Heart right ventricle (tissue), 16 donors: ENCODE measurements around the gene CYS1. TPM values are rescaled to one million over a fixed set of nuclear protein-coding genes. Genes with fewer than 3 reads are reported as not detected.
A peak's percentile ranks its signal among the peaks of the same experiment; 100 is the strongest.

ENCODE experiments used
- ATAC-seq, 8 donors: fragments of 200-7000 bp; cut with Tn5 transposase; one replicate each; pipeline ENCODE4 v1.9.1; 2020; ENCODE audit warnings: mild to moderate bottlenecking in 8 of 8, moderate library complexity in 8 of 8, moderate number of reproducible peaks in 1 of 8
- DNase-seq, 2 donors: peaks; one replicate each; pipeline ENCODE4 v3.0.0-alpha.2; 2020
- H3K27ac ChIP-seq, 10 donors: fragments of 200-600 bp; sonication (generic) in 2 of 10; one replicate each; pipeline versions ENCODE4 v1.5.0 to v1.8.0; 2020 to 2022; ENCODE audit warnings: mild to moderate bottlenecking in 3 of 10
- H3K27me3 ChIP-seq, 7 donors: fragments of 200-600 bp; one replicate each; pipeline ENCODE4 v1.8.0; 2021 to 2022; ENCODE audit warnings: mild to moderate bottlenecking in 2 of 7
- H3K36me3 ChIP-seq, 9 donors: fragments of 200-600 bp; sonication (generic) in 1 of 9; one replicate each; pipeline versions ENCODE4 v1.5.0 to v1.8.0; 2020 to 2022; ENCODE audit warnings: mild to moderate bottlenecking in 2 of 9
- H3K4me1 ChIP-seq, 9 donors: fragments of 200-600 bp; sonication (generic) in 1 of 9; one replicate each; pipeline versions ENCODE4 v1.5.0 to v1.8.0; 2020 to 2022; ENCODE audit warnings: mild to moderate bottlenecking in 4 of 9
- H3K4me3 ChIP-seq, 10 donors: fragments of 200-600 bp; sonication (generic) in 2 of 10; one replicate each; pipeline versions ENCODE4 v1.5.0 to v1.8.0; 2020 to 2022; ENCODE audit warnings: mild to moderate bottlenecking in 7 of 10, moderate library complexity in 2 of 10
- H3K9me3 ChIP-seq, 11 donors: fragments of 200-600 bp in 10 of 11; sonication (generic) in 2 of 11; one replicate each; pipeline versions ENCODE4 v1.5.0 to v1.8.0; 2013 to 2022; ENCODE audit warnings: mild to moderate bottlenecking in 2 of 11, control low read depth in 1 of 11, moderate library complexity in 1 of 11
- WGBS, 2 donors: extraction: QIAGEN DNeasy Blood & Tissue Kit; methylation state at CpG; one replicate each; pipeline ENCODE4 v1.1.7; 2013; ENCODE audit warnings: inconsistent platforms in 1 of 2; 5-methylcytosine and 5-hydroxymethylcytosine counted together
- intact Hi-C, 10 donors: fragments of 100-400 bp; cut with DNase I; formaldehyde crosslinking; loops; one replicate each; pipeline versions ENCODE4 v1.11.1 to v1.14.2; 2022
- polyA plus RNA-seq, 2 donors: library from polyadenylated mRNA; stranded (reverse); fragments of 200-250 nt; gene quantifications; one replicate each; pipeline ENCODE4 v1.2.3, GENCODE V29; 2013
- total RNA-seq, 10 donors: library from RNA; stranded (reverse); fragmentation: NEBNext Ultra II Directional in 3 of 10; extraction: Animal tissue kit (Norgen Biotek cat#: 25700) in 3 of 10; gene quantifications; one replicate each; pipeline versions ENCODE4 v1.2.1 to v1.2.4, GENCODE V29; 2021 to 2023
- TF ChIP-seq, protein P1 (sequence below), 9 donors: fragments of 200-600 bp; sonication (generic) in 2 of 9; IDR thresholded peaks; one replicate each; pipeline versions ENCODE4 v1.5.0 to v1.8.0; 2021 to 2022; ENCODE audit warnings: antibody characterized with exemption in 9 of 9, mild to moderate bottlenecking in 5 of 9, moderate library complexity in 1 of 9
- donor health status: Arrhythmogenic right ventricular cardiomyopathy.
- donor health status: ischemic (EF 13 %, LVEDD 7.1; RV severe dilation, severe dysfunction).
- donor health status: healthy with polysubstance abuse.
- donor health status: DM: no; HTN: yes; CAD: no.
- donor health status: DM: no; HTN: no; CAD: no.
- donor health status: ischemic (EF 25% LVEDD 6.9; RV normal size, moderate dysfunction).
- donor health status: ischemic (EF 25% LVEDD 5.7; RV mildly dilated, moderate dysfunction).
- donor health status: healthy.
- donor health status: DM: yes; HTN: yes; CAD: no.
- donor health status: Ischemic cardiomyopathy.
- donor health status: ischemic (EF 35%, LVEDD 5.7; RV mildly dilated, moderate dysfunction).
- donor health status: nonischemic (EF 11% LVEDD 7.7; RV severe dilation, severe dysfunction).
- donor health status: DM: yes; HTN: yes; CAD: no.
- donor health status: PGD.
- donor health status: ischemic (EF 29% LVEDD 5.4; RV normal size, mild dysfunction).
- donor health status: nonischemic (EF 23%, LVEDD 6.1; RV moderate dilation, normal function).

The CYS1 gene
- total and polyA plus RNA-seq, 12 donors: 0.38 to 7.2 (median 2.8) TPM

DNA sequence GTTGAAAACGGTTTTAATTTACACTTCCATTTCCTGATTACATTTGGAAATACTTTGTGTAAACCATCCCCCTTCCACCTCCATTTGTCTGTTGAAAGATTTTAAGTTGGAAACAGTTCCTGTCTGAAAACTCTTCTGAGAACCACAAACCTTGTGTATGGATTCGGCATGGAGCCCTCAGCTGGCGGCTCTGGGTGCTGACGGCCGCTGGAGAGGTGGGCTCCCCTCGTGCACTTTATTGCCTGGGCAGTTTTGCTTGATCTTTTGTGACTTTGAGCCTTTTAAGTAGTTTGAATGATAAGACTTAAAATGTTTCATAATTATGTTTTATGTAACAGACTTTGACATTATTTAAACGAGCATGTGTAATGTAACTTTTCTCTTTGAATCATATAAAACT, 25.8 kb downstream of the CYS1 start:
- WGBS, 2 donors: 61 to 64% methylated on average over 7 of the region's 7 CpGs
- no peak overlapping the region for H3K27ac ChIP-seq
- intact Hi-C loops: loop anchor here in 2 of 10 donors (5.0 to 10.0 kb wide), 2 partner anchors 250 to 252 kb away; no protein-coding TSS in a partner anchor
- H3K27me3 ChIP-seq: no peaks in the 10 kb centered on the region
- H3K36me3 ChIP-seq: peaks cover 0 to 70% (median 21%) of the 10 kb centered on the region in 9 donors
- TF ChIP-seq, protein P1, sequence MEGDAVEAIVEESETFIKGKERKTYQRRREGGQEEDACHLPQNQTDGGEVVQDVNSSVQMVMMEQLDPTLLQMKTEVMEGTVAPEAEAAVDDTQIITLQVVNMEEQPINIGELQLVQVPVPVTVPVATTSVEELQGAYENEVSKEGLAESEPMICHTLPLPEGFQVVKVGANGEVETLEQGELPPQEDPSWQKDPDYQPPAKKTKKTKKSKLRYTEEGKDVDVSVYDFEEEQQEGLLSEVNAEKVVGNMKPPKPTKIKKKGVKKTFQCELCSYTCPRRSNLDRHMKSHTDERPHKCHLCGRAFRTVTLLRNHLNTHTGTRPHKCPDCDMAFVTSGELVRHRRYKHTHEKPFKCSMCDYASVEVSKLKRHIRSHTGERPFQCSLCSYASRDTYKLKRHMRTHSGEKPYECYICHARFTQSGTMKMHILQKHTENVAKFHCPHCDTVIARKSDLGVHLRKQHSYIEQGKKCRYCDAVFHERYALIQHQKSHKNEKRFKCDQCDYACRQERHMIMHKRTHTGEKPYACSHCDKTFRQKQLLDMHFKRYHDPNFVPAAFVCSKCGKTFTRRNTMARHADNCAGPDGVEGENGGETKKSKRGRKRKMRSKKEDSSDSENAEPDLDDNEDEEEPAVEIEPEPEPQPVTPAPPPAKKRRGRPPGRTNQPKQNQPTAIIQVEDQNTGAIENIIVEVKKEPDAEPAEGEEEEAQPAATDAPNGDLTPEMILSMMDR (IDR thresholded peaks at IDR 0.05): peak in 1 of 9 donors; percentile 6
- H3K4me1 ChIP-seq: peaks cover 0 to 73% (median 49%) of the 10 kb centered on the region in 9 donors
- no peak overlapping the region for H3K4me3 ChIP-seq
- no peak for ATAC-seq
- DNase-seq: no peak
- no peaks in the 10 kb centered on the region for H3K9me3 ChIP-seq

DNA sequence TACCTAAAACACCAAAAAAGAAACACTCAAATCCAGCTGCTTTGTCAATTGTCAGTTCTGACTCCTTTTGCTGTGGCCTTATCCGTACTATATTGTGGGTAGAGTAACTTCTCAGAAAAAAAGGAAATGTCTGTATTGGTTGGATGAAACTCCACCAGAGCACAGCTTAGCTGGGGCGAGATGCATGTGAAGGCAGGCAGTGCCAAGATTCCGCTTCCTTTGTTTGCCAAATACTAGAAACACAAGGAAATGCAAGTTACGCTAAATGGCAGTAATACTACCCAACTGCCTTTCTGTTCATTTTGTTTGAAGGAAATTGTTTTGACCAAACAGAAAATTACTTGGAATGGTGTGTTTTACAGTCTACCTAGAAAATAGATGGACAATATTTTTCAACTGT, 26.9 kb downstream of the CYS1 start:
- no peak overlapping the region for H3K4me3 ChIP-seq
- ATAC-seq (no peak), DNase-seq (no peak)
- peak overlapping the region in 1 of 10 donors; percentile 5 for H3K27ac ChIP-seq
- H3K4me1 ChIP-seq: peaks cover 2 to 84% (median 60%) of the 10 kb centered on the region in 9 donors
- intact Hi-C loops: loop anchor here in 2 of 10 donors (5.0 to 10.0 kb wide), 2 partner anchors 249 to 251 kb away; no protein-coding TSS in a partner anchor
- no peaks in the 10 kb centered on the region for H3K9me3 ChIP-seq
- 61 to 66% methylated on average over 4 of the region's 4 CpGs for WGBS, 2 donors
- TF ChIP-seq, protein P1 (IDR thresholded peaks at IDR 0.05): no peak
- peaks cover 0 to 81% (median 24%) of the 10 kb centered on the region in 9 donors for H3K36me3 ChIP-seq
- H3K27me3 ChIP-seq: no peaks in the 10 kb centered on the region

DNA sequence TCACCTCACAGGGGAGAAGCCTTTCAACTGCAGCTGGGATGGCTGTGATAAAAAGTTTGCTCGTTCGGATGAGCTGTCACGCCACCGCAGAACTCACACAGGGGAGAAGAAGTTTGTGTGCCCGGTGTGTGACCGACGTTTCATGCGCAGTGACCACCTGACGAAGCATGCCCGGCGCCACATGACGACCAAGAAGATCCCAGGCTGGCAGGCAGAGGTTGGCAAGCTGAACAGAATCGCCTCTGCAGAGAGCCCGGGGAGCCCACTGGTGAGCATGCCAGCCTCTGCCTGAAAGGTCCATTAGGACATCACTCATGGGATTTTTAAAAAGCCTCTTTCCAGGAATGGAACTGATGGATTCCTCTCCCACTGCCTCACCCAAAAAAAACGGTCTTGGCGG, 28.0 kb downstream of the CYS1 start:
- intact Hi-C loops: loop anchor here in 2 of 10 donors (5.0 to 10.0 kb wide), 2 partner anchors 247 to 250 kb away; no protein-coding TSS in a partner anchor
- ATAC-seq: no peak
- Histone ChIP-seq H3K27me3 (no peaks in the 10 kb centered on the region), H3K27ac (peak overlapping the region in 1 of 10 donors; percentile 21), H3K4me3 (no peak overlapping the region), H3K4me1 (peaks cover 5 to 85% (median 61%) of the 10 kb centered on the region in 9 donors), H3K36me3 (peaks cover 0 to 92% (median 35%) of the 10 kb centered on the region in 9 donors), H3K9me3 (no peaks in the 10 kb centered on the region)
- 87 to 89% methylated on average over 16 of the region's 16 CpGs for WGBS, 2 donors
- DNase-seq: no peak
- TF ChIP-seq, protein P1 (IDR thresholded peaks at IDR 0.05): no peak

DNA sequence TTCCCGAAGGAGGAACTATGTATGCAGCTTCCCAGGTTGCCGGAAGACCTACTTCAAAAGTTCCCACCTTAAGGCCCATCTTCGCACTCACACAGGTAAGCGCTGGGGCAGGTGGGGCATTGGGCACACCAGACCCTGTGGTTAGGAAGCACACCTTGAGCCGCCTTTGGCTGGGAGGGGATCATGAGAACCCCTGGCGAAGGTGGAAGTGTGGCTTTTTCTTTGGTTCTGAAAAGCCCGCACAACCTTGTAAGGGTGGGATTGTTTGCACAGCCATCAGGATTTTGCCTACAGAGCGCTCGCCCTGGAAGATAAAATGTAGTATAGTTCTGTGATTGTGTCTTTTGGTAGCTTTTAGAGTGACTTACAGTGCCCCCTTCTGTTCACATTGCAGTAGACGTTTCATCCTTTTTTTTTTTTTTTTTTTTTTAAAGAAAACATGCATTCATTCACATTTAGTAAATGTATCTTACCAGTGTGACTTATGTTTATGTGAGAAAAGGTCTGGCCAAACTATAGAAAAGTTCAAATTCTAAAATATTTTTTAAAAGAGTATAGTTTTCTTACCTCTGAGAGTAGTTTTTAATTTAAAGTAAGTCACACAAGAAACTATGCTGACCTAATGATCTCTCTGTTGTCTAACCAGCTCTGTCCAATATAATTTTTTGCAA, 31.6 kb downstream of the CYS1 start:
- Histone ChIP-seq H3K27ac (peak overlapping the region in 3 of 10 donors; percentile 14 to 48 (median 17)), H3K27me3 (no peaks in the 10 kb centered on the region), H3K4me3 (peak overlapping the region in 2 of 10 donors; percentile 7), H3K9me3 (no peaks in the 10 kb centered on the region), H3K4me1 (peaks cover 5 to 82% (median 65%) of the 10 kb centered on the region in 9 donors), H3K36me3 (peaks cover 0 to 77% (median 41%) of the 10 kb centered on the region in 9 donors)
- TF ChIP-seq, protein P1 (IDR thresholded peaks at IDR 0.05): peak; percentile 32 to 79 (median 67)
- peak in 2 of 8 donors; percentile 23 to 32 for ATAC-seq
- intact Hi-C loops: loop anchor here (1.0 to 10.0 kb wide), 7 partner anchors 61 to 236 kb away; no protein-coding TSS in a partner anchor
- WGBS, 2 donors: 60 to 63% methylated on average over 10 of the region's 10 CpGs
- no peak for DNase-seq
